HL-60/S4 treated with retinoic acid at 250 ng/mL for 4 days and 3 days (cell line): ENCODE data around the gene SCN2A.
"Not testable (repeated sequence)": the region's sequence is repeated elsewhere in the genome, so short reads cannot be mapped to it uniquely, and the experiment has no call there.

Experiments
- in situ Hi-C: fragments of 300-500 bp; cut with MboI; formaldehyde crosslinking; loops from 2 replicates; pipeline ENCODE4 v1.7.0; 2022; ENCODE audit warnings: low sequenced_read_pairs

Gene SCN2A

DNA sequence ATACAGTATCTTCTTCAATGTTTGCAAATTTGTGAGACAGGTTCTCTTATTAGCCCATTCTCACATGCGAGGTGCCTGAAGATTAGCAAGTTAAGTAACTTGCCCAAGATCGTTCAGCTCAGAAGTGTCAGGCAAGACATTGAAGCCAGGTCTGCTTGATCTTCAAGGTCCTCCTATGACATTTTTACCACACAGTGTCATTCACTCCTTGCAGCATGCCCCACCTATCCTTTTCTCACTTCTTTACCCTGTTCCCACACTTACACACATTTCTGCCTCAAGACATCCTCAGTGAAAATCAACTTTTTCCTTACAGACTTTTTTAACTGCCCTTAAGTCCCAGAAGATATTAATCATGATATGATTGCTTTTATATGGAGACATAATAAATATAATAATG is 73.8 kb downstream of the SCN2A start:
- in situ Hi-C loops = no loop called here

DNA sequence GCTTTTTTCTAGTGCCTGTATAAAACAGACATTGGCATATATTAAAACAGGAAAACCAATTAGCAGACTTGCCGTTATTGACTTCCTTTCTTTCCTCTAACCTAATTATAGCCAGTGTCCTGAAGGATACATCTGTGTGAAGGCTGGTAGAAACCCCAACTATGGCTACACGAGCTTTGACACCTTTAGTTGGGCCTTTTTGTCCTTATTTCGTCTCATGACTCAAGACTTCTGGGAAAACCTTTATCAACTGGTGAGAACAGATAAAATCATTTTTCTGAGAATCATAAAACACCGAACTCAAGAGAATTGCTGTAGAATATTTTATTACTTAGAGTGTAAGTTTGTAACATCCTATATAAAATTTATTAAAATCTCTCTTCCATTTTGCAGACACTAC is 74.3 kb downstream of the SCN2A start:
- in situ Hi-C loops = no loop called here

DNA sequence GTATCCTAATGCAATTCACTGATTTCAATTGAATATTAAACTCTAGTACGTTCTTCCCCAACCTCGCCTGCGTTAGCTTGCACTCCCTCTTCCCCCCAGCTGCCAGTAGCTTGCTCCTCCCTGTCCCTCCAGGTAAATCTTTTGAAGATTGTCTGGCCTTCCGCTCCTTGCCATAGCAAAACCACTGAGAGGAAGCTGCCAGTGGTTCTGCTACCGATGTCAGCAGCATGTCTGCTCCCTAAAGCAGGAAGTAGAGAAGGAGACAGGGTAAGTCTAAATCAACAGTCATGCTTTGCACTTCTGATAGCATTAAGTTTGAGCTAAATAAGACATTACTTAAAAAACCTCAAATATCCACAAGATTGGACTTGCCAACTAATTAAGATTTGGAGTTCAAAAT is 89.1 kb downstream of the SCN2A start:
- in situ Hi-C loops = no loop called here

DNA sequence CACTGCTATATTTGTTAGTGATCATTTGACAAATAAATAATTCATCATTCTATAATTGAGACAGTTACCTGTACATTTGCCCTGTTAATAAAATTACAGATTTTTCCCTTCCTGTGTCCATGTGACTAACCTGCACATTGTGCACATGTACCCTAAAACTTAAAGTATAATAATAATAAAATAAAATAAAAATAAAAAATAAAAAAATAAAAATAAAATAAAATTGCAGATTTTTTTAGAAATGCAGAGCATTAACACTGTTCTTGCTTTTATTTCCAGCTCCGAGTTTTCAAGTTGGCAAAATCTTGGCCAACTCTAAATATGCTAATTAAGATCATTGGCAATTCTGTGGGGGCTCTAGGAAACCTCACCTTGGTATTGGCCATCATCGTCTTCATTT is 105.1 kb downstream of the SCN2A start:
- in situ Hi-C loops = not testable (repeated sequence)

DNA sequence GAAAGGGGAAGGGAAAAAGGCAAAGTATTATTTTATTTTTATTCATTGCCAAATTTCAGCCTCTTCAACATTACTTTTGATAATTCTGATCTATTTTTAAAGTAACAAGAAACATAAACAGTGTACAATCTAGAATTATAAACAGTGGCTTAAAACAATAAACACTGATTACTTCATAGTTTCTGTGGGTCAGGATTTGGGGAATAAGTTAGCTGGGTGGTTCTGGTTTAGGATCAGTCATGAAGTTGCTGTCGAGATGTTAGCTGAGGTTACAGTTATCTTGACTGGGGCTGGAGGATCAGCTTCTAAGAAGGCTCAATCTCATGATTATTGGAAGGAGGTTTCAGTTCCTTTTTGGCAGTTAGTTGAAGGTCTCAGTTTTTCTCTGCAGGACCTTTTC is 109.2 kb downstream of the SCN2A start:
- in situ Hi-C loops = no loop called here

DNA sequence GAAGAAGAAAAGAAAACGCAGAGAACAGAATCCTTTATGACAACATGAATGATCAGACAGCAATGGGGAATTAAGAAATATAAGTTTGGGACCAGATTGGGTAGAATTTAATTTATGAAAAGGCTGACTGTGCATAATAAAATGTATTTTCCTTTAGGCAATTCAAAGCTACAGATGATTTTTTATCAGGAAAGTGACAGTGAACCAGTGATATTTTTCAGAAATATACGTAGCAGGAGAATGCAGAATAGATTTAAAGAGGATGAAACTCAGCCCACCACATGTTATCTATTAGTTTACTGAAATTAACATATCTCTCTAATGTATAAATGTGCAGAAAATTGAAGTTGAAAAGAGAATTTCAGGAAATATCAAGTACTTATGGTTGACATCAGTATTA is 110.0 kb downstream of the SCN2A start:
- in situ Hi-C loops = no loop called here

DNA sequence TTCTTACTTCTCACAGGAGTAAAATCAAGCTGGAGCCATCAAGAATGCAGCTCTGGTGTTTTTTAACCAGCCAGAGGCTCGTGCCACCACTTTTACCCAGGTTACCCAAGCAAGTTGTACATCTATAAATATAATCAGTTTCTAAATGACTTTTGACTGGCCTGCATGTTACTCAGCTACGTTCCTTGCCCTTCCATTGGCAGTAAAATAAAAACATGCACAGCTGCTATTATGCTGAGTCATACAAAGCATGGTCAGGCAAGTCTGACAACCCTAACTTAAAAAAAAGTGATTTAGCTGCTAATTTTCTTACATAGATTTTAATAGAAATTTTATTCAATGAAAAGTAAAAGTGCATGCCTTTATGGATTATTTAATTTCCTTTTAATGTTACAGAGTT is 118.5 kb downstream of the SCN2A start:
- in situ Hi-C loops = no loop called here

DNA sequence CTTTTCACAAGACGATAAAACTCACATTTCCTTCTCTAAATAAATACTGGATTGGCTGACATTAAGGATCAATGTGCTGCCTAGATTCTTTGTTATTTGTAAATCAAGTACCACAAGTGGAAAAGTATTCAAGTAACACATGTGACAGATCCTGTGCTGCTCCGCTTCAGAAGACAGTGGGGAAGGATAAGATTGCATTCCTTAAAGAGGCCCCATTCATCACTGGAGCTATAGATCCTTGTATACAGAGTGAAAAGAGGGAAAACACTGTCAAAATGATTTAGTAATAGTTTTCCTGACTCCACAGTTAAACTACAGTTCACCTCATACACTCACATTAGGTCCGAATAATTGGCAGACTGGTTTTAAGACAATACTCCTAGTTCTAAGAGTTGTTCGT is 122.3 kb downstream of the SCN2A start:
- in situ Hi-C loops = no loop called here

DNA sequence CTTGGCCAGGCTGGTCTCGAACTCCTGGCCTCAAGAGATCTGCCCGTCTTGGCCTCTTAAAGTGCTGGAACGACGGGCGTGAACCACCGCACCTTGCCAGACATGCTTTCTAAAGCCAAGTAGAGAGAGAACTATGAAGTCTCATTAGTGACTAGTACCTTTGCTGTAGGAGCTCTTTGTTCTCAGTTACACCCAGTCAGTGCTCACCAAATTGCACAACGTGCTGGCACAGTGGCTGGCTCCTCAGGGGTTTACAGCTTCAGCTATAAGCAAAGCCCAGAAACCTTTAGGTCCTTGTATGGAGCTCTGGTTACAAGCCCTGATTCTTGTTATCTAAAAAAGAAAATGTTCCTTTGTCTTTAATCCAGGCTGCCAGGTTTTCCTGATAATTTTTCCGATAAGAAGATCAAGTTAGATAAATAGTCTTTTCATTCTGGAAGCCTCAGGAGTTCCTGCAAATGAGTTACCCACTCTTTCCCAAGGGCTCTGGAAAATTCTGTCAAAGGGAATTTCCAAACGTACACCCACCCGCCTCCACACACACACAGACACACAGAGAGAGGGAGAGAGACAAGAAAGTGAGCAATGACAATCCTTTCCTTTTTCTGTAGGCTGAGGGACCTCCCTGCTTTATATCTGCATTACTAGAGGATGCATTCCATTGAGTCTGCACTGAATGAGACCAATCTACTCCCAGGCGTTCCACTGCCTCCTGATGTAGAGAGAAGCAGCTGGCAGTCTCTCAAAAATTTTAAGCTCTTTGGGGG is 130.1 kb downstream of the SCN2A start:
- in situ Hi-C loops = no loop called here

DNA sequence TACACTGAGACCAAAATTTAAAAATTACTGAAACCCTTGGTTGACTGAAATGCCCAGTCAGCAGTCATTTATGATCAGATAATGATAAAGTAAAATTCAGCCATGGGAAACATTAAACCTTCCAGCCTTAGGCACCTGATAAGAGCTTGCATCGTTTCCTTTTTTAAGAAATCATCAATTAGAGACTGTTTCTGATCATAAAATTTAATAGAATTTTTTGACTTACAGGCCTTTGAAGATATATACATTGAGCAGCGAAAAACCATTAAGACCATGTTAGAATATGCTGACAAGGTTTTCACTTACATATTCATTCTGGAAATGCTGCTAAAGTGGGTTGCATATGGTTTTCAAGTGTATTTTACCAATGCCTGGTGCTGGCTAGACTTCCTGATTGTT is 130.7 kb downstream of the SCN2A start:
- in situ Hi-C loops = no loop called here

DNA sequence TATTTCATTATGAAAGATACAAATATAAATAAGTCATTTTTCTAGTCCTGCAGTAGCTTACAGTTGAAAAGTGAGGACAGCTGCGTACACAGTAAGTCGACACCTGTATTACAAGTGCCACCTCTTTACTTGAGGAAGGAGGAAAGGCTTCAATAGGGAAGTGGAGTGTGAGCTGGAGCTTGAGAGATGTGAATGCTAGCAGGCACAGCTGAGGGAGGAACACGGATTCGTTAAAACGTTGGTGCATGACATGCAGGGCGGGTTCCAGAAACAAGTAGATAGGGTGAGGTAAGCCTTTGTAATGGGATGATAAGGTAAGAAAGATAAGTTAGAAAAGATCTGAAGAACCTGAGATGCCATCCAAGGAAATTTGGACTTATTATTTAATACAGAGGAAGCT is 132.1 kb downstream of the SCN2A start:
- in situ Hi-C loops = no loop called here

DNA sequence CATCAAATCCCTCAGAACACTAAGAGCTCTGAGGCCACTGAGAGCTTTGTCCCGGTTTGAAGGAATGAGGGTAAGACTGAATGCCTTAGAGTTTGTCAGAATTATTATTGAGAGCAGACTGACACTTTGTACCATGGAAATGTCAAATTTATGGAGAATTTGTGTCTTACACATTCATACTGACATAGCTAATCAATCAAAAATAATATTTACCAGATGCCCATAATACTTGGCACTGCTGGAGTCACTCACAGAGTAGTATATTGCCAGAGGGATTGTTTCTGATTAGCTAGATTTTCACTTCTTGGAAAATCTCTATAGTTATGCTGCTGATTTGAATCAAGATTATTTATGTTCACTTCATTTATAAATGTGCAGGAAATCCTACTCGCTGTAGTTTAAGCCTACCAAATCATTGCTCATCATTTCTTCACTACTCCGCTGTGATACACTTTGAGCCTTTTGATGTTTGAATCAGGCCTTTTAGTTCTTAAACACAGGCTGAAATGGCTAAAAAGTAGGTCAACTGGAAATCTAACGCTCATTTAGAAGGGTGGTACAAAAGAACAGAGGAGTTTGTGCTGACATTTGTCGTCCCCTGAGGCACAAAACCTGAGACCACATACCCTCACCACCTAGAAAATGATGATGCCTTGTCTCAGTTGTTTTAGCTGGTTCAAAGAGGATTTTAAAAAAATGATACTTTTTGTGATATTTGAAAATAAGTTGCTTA is 134.2 kb downstream of the SCN2A start:
- in situ Hi-C loops = no loop called here

DNA sequence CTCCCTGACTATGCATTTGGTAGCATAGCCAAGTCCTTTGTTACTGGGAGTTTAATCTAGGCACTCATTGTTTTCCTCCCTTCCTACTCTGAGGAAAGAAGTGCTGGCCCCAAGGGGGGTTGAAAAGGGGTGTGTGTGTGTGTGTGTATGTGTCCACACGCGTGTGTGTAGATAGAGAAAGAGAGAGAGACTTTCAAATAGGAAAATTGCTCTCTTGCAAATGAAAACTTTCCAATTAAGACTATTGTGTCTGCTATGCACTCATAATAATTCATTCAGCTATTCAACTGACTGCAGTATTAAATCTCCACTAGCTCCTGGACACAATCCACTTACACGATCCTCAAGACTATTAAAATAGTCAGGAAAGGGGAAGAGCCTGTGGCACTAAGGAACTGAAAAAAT is 137.4 kb downstream of the SCN2A start:
- in situ Hi-C loops = no loop called here

DNA sequence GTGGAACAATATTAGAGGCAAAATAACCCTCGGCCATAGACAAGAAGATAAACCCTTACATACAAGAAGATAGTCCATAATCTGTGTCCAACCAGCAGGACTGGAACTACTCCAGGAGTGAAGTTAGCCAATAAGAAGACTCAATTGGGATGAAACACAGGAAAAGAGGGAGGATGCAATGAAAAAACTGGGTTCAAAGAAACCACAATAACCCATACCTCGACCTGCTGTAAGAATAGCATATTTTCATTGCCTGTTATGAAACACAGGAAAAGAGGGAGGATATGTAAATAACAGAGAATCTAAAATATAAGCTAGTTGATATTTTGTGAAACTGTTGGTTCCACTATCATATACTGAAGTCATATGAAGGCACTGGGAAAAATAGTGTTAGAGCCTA is 143.1 kb downstream of the SCN2A start:
- in situ Hi-C loops = no loop called here

DNA sequence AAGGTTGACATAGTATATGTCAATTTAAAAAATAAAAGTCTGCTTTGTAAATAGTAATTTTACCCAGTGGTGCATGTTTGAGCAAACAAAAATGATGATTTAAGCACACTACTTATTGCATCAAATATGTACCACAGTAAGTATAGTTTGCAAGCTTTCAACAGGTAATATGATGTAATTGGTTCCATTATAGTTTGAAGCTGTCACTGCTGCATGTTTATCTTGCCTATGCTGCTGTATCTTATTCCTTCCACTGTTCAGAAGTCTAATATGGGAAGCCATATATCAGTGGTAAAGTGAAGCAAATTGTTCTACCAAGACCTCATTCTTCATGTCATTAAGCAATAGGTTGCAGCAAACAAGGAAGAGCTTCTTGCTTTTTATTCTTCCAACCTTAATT is 151.7 kb downstream of the SCN2A start:
- in situ Hi-C loops = no loop called here

DNA sequence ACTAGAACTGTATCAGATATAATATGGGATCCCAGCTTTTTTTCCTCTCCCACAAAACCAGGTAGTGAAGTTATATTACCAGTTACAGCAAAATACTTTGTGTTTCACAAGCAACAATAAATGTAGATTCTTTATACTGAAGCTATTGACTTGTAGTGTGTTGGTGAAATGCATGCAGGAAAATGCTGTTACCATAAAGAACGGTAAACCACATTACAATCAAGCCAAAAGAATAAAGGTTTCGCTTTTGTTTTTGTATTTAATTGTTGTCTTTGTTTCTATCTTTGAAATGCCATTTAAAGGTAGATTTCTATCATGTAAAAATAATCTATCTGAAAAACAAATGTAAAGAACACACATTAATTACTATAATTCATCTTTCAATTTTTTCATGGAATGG is 152.6 kb downstream of the SCN2A start:
- in situ Hi-C loops = no loop called here

DNA sequence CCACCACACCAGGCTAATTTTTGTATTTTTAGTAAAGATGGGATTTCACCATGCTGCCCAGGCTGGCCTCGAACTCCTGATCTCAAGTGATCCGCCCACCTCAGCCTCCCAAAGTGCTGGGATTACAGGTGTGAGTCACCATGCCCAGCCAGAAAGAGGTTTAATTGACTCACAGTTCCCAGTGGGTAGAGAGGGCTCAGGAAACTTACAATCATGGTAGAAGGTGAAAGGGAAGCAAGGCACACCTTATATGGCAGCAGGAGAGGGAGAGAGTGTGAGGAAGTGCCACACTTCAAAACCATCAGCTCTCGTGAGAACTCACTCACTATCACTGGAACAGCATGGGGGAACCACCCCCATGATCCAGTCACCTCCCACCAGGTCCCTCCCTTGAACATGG is 159.4 kb downstream of the SCN2A start:
- in situ Hi-C loops = not testable (repeated sequence)

DNA sequence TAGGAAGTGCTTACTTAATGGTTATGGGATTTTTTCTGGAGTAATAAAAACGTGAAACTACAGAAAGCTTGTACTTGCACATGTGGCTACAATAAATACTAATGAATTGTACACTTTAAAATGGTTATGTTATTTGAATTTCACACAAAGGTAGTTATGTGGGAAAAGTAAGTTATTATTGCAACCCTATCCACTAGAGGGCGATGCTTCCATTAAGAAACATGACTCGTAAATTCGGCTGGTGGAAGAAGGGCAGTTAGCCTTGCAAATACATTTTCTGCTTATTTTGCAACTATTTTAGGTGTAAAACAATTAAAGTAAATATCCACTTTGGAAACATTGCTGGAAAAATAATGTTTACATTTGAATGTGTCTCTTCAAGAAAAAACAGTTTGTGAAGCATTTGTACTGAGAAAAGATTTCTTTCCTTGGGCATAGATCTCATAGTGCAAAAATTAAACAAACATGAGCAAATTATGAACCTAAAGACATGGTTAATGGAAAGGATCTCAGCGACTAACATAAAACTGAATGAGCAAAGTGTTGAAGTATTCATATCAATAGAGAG is 162.2 kb downstream of the SCN2A start:
- in situ Hi-C loops = no loop called here

DNA sequence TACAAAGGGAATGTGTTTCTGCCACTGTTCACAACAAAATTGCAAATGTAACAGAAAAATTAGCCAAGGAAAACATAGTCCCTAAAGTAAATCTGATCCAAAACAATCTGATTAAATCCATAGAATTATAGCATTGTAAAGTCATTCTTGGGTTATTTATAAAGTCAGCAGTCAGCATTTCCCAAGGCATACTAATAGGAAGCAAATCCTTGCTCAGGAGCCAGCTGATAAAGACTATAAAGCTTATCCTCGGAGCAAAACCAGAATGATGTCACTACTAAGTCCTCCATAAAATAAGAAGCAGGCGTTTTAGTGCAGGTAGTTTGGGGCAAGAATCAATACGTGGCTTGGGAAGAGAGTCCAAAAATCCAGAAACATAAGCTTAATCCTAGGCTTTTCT is 162.9 kb downstream of the SCN2A start:
- in situ Hi-C loops = no loop called here

DNA sequence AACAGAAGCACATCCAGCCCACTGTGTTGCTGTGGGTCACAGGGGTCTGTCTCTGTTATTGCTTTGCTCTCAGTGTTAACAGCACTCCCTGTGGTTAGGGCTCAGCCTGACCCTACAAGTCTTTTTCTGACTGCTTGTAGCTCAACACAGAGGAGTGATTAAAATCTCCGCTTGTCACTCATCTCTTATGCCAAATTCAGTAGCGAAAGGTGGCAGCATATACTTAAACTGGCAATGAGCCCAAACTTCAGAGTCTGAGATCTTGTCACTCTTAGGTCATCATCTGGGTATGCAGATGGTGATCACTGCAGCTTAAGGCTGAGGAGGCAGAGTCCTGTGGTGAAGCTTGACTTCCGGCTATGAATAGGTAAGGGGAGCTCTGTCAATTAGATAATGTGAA is 167.0 kb downstream of the SCN2A start:
- in situ Hi-C loops = no loop called here

DNA sequence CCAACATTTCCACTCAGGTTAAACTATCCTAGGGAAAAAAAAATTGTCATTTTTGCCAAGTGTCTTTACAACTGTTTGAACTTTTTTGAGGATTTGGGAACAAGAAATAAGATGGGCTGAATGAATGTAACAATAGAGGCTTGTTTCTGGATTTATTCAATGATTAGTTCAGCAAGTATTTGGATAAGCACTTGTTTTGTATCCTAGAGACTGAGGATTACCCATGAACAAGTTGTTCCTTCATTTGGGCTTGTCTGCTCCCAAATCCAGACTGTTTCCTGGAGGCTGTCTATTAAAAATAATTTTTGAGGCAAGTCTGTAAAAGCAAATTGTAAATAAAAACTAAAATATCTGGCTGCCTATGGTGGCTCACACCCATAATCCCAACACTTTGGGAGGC is 168.3 kb downstream of the SCN2A start:
- in situ Hi-C loops = no loop called here

DNA sequence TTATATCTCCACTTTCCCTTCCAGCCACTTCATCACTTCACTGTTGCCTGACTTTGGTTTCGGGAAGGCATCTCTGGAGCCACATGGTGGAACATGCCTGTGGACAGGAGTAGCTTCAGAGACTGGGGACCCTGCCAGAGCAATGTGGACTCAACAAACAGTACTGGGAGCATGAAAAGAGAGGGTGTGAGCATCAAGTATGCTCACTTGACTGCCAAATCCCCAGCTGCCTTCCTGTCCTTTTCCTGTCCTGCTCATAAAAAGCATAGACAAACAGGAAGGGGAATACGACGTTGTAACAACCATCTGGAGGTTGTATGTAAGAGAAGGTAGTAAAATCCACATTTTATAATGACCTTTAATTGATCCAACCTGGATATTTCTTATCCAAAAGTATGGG is 169.0 kb downstream of the SCN2A start:
- in situ Hi-C loops = no loop called here
